DOHH2 (cell line): Measurements from ENCODE around the gene OXCT2.
"Not testable (repeated sequence)": the region's sequence is repeated elsewhere in the genome, so short reads cannot be mapped to it uniquely, and the experiment has no call there.

ENCODE experiments used
- EZH2phosphoT487 ChIP-seq: fragments of 200-600 bp; sonication (generic); IDR thresholded peaks from 2 replicates; pipeline ENCODE4 v1.6.1; 2017; ENCODE audit warnings: borderline replicate concordance, mild to moderate bottlenecking, antibody characterized with exemption, low read length, moderate library complexity, mixed read lengths
- TF ChIP-seq, protein P1 (sequence below): fragments of 200-600 bp; sonication (generic); IDR thresholded peaks from one replicate; pipeline ENCODE4 v1.5.1; 2014; ENCODE audit warnings: antibody characterized with exemption, mild to moderate bottlenecking, low read depth, low read length; ENCODE audit not compliant: poor library complexity, severe bottlenecking

- not testable (repeated sequence) for TF ChIP-seq EZH2phosphoT487
- TF ChIP-seq, protein P1, sequence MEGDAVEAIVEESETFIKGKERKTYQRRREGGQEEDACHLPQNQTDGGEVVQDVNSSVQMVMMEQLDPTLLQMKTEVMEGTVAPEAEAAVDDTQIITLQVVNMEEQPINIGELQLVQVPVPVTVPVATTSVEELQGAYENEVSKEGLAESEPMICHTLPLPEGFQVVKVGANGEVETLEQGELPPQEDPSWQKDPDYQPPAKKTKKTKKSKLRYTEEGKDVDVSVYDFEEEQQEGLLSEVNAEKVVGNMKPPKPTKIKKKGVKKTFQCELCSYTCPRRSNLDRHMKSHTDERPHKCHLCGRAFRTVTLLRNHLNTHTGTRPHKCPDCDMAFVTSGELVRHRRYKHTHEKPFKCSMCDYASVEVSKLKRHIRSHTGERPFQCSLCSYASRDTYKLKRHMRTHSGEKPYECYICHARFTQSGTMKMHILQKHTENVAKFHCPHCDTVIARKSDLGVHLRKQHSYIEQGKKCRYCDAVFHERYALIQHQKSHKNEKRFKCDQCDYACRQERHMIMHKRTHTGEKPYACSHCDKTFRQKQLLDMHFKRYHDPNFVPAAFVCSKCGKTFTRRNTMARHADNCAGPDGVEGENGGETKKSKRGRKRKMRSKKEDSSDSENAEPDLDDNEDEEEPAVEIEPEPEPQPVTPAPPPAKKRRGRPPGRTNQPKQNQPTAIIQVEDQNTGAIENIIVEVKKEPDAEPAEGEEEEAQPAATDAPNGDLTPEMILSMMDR: not testable (repeated sequence)
Observed at GRCh38 chr1:39786303-39787107, 15.4 kb upstream of the OXCT2 start.
